Measurements from ENCODE around the gene SPTA1.

DNA sequence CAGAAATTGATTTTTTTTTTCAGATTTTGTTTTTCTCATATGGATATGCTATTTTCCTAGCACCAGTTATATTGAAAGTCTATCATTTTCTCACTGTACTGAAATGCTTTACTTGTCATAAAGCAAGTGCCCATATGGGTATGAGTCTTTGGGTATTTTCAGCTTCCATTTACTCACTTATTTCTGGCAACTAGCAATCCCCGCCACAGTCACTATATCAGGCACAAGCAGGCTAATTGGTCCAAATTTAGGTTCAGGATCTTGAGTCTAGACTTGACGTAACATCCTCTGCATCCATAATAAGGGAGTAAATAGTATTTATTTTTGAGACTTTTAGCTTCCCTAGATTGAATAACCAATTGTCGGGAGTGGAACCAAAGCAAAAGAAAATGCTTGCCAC, 109.0 kb downstream of the SPTA1 start:
- TF ChIP-seq YY1 (IDR thresholded peaks at IDR 0.05) (no peak), HNF4A (conservative IDR thresholded peaks at IDR 0.05) (no peak)
- TF ChIP-seq, protein P1, sequence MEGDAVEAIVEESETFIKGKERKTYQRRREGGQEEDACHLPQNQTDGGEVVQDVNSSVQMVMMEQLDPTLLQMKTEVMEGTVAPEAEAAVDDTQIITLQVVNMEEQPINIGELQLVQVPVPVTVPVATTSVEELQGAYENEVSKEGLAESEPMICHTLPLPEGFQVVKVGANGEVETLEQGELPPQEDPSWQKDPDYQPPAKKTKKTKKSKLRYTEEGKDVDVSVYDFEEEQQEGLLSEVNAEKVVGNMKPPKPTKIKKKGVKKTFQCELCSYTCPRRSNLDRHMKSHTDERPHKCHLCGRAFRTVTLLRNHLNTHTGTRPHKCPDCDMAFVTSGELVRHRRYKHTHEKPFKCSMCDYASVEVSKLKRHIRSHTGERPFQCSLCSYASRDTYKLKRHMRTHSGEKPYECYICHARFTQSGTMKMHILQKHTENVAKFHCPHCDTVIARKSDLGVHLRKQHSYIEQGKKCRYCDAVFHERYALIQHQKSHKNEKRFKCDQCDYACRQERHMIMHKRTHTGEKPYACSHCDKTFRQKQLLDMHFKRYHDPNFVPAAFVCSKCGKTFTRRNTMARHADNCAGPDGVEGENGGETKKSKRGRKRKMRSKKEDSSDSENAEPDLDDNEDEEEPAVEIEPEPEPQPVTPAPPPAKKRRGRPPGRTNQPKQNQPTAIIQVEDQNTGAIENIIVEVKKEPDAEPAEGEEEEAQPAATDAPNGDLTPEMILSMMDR (IDR thresholded peaks at IDR 0.05; ENCODE audit: low read depth, low read length, missing input control), result no peak
- TF ChIP-seq, protein P2, sequence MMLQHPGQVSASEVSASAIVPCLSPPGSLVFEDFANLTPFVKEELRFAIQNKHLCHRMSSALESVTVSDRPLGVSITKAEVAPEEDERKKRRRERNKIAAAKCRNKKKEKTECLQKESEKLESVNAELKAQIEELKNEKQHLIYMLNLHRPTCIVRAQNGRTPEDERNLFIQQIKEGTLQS (IDR thresholded peaks at IDR 0.05), result no peak
- TF ChIP-seq, protein P3, sequence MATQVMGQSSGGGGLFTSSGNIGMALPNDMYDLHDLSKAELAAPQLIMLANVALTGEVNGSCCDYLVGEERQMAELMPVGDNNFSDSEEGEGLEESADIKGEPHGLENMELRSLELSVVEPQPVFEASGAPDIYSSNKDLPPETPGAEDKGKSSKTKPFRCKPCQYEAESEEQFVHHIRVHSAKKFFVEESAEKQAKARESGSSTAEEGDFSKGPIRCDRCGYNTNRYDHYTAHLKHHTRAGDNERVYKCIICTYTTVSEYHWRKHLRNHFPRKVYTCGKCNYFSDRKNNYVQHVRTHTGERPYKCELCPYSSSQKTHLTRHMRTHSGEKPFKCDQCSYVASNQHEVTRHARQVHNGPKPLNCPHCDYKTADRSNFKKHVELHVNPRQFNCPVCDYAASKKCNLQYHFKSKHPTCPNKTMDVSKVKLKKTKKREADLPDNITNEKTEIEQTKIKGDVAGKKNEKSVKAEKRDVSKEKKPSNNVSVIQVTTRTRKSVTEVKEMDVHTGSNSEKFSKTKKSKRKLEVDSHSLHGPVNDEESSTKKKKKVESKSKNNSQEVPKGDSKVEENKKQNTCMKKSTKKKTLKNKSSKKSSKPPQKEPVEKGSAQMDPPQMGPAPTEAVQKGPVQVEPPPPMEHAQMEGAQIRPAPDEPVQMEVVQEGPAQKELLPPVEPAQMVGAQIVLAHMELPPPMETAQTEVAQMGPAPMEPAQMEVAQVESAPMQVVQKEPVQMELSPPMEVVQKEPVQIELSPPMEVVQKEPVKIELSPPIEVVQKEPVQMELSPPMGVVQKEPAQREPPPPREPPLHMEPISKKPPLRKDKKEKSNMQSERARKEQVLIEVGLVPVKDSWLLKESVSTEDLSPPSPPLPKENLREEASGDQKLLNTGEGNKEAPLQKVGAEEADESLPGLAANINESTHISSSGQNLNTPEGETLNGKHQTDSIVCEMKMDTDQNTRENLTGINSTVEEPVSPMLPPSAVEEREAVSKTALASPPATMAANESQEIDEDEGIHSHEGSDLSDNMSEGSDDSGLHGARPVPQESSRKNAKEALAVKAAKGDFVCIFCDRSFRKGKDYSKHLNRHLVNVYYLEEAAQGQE (IDR thresholded peaks at IDR 0.05), result no peak
- TF ChIP-seq, protein P4, sequence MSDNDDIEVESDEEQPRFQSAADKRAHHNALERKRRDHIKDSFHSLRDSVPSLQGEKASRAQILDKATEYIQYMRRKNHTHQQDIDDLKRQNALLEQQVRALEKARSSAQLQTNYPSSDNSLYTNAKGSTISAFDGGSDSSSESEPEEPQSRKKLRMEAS (IDR thresholded peaks at IDR 0.05), result no peak

Measured in liver (tissue), 3 donors.